DND-41 (cell line): ENCODE data around the gene TMCC1.
"Not testable (repeated sequence)": the region's sequence is repeated elsewhere in the genome, so short reads cannot be mapped to it uniquely, and the experiment has no call there.

Experiments
- ATAC-seq: fragments of 200-7000 bp; cut with Tn5 transposase; 3 replicates; pipeline ENCODE4 v1.9.1; 2021; ENCODE audit warnings: low read depth; ENCODE audit not compliant: insufficient read depth
- DNase-seq: peaks from one replicate; pipeline ENCODE4 v3.0.0-alpha.2; 2020
- H2AFZ ChIP-seq: 2 replicates; pipeline ENCODE4 v1.6.0; 2012; ENCODE audit warnings: low read depth, low read length
- H3K27ac ChIP-seq: 2 replicates; pipeline ENCODE4 v1.5.1; 2012; ENCODE audit warnings: low read length, inconsistent platforms
- H3K27me3 ChIP-seq: fragments of 200-600 bp; sonication (generic); 2 replicates; pipeline ENCODE4 v1.6.0; 2012; ENCODE audit warnings: low read length, mild to moderate bottlenecking, inconsistent platforms; ENCODE audit not compliant: insufficient read depth, poor library complexity
- H3K36me3 ChIP-seq: 2 replicates; pipeline ENCODE4 v1.5.1; 2012; ENCODE audit warnings: low read length, inconsistent platforms; ENCODE audit not compliant: insufficient read depth
- H3K4me1 ChIP-seq: 2 replicates; pipeline ENCODE4 v1.5.1; 2012; ENCODE audit warnings: mild to moderate bottlenecking, low read length; ENCODE audit not compliant: insufficient read depth
- H3K4me2 ChIP-seq: 2 replicates; pipeline ENCODE4 v1.6.0; 2012; ENCODE audit warnings: mild to moderate bottlenecking, moderate library complexity, low read length, inconsistent platforms; ENCODE audit not compliant: insufficient read depth
- H3K4me3 ChIP-seq, 2 experiments: fragments of 200-600 bp in 1 of 2; shearing (Covaris generic) in 1 of 2; 2 replicates each; pipeline ENCODE4 v1.5.1; 2012 to 2016; ENCODE audit warnings: inconsistent platforms in 2 of 2, low read length in 2 of 2, mild to moderate bottlenecking in 2 of 2, low read depth in 1 of 2, moderate library complexity in 1 of 2
- H3K79me2 ChIP-seq: 2 replicates; pipeline ENCODE4 v1.6.0; 2012; ENCODE audit warnings: low read length, inconsistent platforms; ENCODE audit not compliant: insufficient read depth
- H3K9ac ChIP-seq: 2 replicates; pipeline ENCODE4 v1.6.0; 2012; ENCODE audit warnings: low read depth, mild to moderate bottlenecking, inconsistent platforms, low read length, moderate library complexity
- H3K9me3 ChIP-seq: 2 replicates; pipeline ENCODE4 v1.5.1; 2012; ENCODE audit warnings: low read length, moderate library complexity, mild to moderate bottlenecking, inconsistent platforms; ENCODE audit not compliant: insufficient read depth, severe bottlenecking
- H4K20me1 ChIP-seq: 2 replicates; pipeline ENCODE4 v1.6.0; 2012; ENCODE audit warnings: low read length; ENCODE audit not compliant: insufficient read depth
- EZH2 ChIP-seq: IDR thresholded peaks from 3 replicates; pipeline ENCODE4 v1.6.1; 2012; ENCODE audit warnings: borderline replicate concordance, low read depth, mild to moderate bottlenecking, moderate library complexity, low read length, inconsistent platforms; ENCODE audit not compliant: severe bottlenecking
- TF ChIP-seq, protein P1 (sequence below): IDR thresholded peaks from 2 replicates; pipeline ENCODE4 v1.5.1; 2012; ENCODE audit warnings: borderline replicate concordance, low read length, moderate library complexity, mild to moderate bottlenecking; ENCODE audit not compliant: poor library complexity, severe bottlenecking; ENCODE audit errors: extremely low read depth

TMCC1 gene

GRCh38 chr3:129836381-129837064, 57.0 kb downstream of the TMCC1 start:
- DNase-seq (no peak), ATAC-seq (no peak)
- Histone ChIP-seq H3K79me2 (peaks cover 13% of the 10 kb centered on the region), H3K36me3 (no peaks in the 10 kb centered on the region), H2AFZ (no peak overlapping the region), H3K27ac (no peak overlapping the region), H3K27me3 (no peaks in the 10 kb centered on the region), H4K20me1 (no peaks in the 10 kb centered on the region), H3K9ac (no peak overlapping the region), H3K4me1 (no peaks in the 10 kb centered on the region), H3K4me2 (no peak overlapping the region), H3K9me3 (no peaks in the 10 kb centered on the region), H3K4me3 (no peak overlapping the region)
- TF ChIP-seq, protein P1, sequence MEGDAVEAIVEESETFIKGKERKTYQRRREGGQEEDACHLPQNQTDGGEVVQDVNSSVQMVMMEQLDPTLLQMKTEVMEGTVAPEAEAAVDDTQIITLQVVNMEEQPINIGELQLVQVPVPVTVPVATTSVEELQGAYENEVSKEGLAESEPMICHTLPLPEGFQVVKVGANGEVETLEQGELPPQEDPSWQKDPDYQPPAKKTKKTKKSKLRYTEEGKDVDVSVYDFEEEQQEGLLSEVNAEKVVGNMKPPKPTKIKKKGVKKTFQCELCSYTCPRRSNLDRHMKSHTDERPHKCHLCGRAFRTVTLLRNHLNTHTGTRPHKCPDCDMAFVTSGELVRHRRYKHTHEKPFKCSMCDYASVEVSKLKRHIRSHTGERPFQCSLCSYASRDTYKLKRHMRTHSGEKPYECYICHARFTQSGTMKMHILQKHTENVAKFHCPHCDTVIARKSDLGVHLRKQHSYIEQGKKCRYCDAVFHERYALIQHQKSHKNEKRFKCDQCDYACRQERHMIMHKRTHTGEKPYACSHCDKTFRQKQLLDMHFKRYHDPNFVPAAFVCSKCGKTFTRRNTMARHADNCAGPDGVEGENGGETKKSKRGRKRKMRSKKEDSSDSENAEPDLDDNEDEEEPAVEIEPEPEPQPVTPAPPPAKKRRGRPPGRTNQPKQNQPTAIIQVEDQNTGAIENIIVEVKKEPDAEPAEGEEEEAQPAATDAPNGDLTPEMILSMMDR, result no peak
- no peak for TF ChIP-seq EZH2

GRCh38 chr3:129835198-129835597, 58.3 kb downstream of the TMCC1 start:
- H3K4me2 ChIP-seq, result no peak overlapping the region
- H4K20me1 ChIP-seq, result no peaks in the 10 kb centered on the region
- no peak for TF ChIP-seq EZH2
- H3K27me3 ChIP-seq, result no peaks in the 10 kb centered on the region
- no peak for DNase-seq
- H3K36me3 ChIP-seq, result no peaks in the 10 kb centered on the region
- no peak overlapping the region for H2AFZ ChIP-seq
- H3K9ac ChIP-seq, result no peak overlapping the region
- H3K9me3 ChIP-seq, result no peaks in the 10 kb centered on the region
- no peaks in the 10 kb centered on the region for H3K4me1 ChIP-seq
- H3K79me2 ChIP-seq, result peaks cover 13% of the 10 kb centered on the region
- no peak overlapping the region for H3K27ac ChIP-seq
- H3K4me3 ChIP-seq, result no peak overlapping the region
- no peak for ATAC-seq

DNA sequence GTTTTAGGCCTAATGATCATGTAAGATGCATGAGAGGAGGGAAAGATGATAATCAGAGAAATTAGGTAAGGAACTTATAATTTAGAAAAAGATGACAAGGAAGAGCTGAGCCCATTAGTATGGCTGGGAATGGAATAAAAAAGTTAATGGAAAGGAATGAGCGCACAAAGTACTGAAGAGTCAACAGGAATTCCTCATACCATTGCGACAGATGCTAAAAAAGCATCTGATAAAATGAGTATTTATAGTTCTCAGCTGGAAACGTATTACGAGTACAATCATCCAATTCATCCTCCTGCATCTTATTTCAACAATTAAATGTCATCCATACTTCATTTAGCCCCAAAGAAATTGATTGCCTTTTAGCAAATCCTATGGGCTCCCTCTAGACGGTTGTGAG, 58.9 kb downstream of the TMCC1 start:
- no peak overlapping the region for H3K4me3 ChIP-seq
- no peaks in the 10 kb centered on the region for H3K27me3 ChIP-seq
- no peaks in the 10 kb centered on the region for H4K20me1 ChIP-seq
- ATAC-seq (no peak), DNase-seq (no peak)
- peaks cover 13% of the 10 kb centered on the region for H3K79me2 ChIP-seq
- H3K4me2 ChIP-seq, result no peak overlapping the region
- H3K27ac ChIP-seq, result no peak overlapping the region
- no peak overlapping the region for H3K9ac ChIP-seq
- no peak overlapping the region for H2AFZ ChIP-seq
- H3K4me1 ChIP-seq, result no peaks in the 10 kb centered on the region
- TF ChIP-seq, protein P1, result no peak
- no peak for TF ChIP-seq EZH2
- no peaks in the 10 kb centered on the region for H3K9me3 ChIP-seq
- no peaks in the 10 kb centered on the region for H3K36me3 ChIP-seq

- not testable (repeated sequence) for H3K79me2 ChIP-seq, DNase-seq, H3K4me1 ChIP-seq, ATAC-seq, H3K27me3 ChIP-seq, H3K4me3 ChIP-seq, H3K9me3 ChIP-seq, H3K36me3 ChIP-seq, H3K9ac ChIP-seq, H4K20me1 ChIP-seq, H3K27ac ChIP-seq, H2AFZ ChIP-seq, H3K4me2 ChIP-seq
These were observed 61.6 kb downstream of the TMCC1 start for GRCh38 chr3:129831942-129832341.
